Rectal smooth muscle tissue (tissue), 1 donor: ENCODE measurements around the gene MYO1B.

Experiments used
- H3K27ac ChIP-seq: one replicate; pipeline ENCODE4 v1.7.0; 2013; ENCODE audit warnings: low read depth, low read length, inconsistent platforms
- H3K27me3 ChIP-seq: one replicate; pipeline ENCODE4 v1.7.0; 2013; ENCODE audit warnings: low read length; ENCODE audit not compliant: control insufficient read depth, insufficient read depth
- H3K36me3 ChIP-seq: one replicate; pipeline ENCODE4 v1.7.0; 2013; ENCODE audit warnings: low read length; ENCODE audit not compliant: control insufficient read depth, insufficient read depth
- H3K4me1 ChIP-seq: one replicate; pipeline ENCODE4 v1.7.0; 2013; ENCODE audit warnings: low read length; ENCODE audit not compliant: control insufficient read depth, insufficient read depth
- H3K4me3 ChIP-seq: one replicate; pipeline ENCODE4 v1.7.0; 2013; ENCODE audit warnings: low read length
- H3K9ac ChIP-seq: one replicate; pipeline ENCODE4 v1.7.0; 2013; ENCODE audit warnings: low read length

MYO1B gene

GRCh38 chr2:191245046-191245868, at the start of gene MYO1B:
Gene MYO1B (plus strand): TSS chr2:191245404. CDS start chr2:191276896, 31,492 bp downstream.
- Histone ChIP-seq H3K4me1 (no peaks in the 10 kb centered on the region), H3K9ac (peak within 1 kb of the TSS; percentile 32), H3K4me3 (peak within 1 kb of the TSS; percentile 79), H3K36me3 (no peaks in the 10 kb centered on the region), H3K27ac (peak within 1 kb of the TSS; percentile 22), H3K27me3 (no peaks in the 10 kb centered on the region)

GRCh38 chr2:191197096-191197495, 48.1 kb upstream of the MYO1B start:
- Histone ChIP-seq H3K9ac (no peak overlapping the region), H3K4me3 (no peak overlapping the region), H3K27ac (no peak overlapping the region), H3K27me3 (no peaks in the 10 kb centered on the region), H3K36me3 (no peaks in the 10 kb centered on the region), H3K4me1 (no peaks in the 10 kb centered on the region)

- no peak overlapping the region for H3K4me3 ChIP-seq
- no peak overlapping the region for H3K27ac ChIP-seq
- H3K27me3 ChIP-seq: no peaks in the 10 kb centered on the region
- H3K4me1 ChIP-seq: no peaks in the 10 kb centered on the region
- H3K36me3 ChIP-seq: no peaks in the 10 kb centered on the region
- H3K9ac ChIP-seq: no peak overlapping the region
Observed at GRCh38 chr2:191198271-191198670, 46.9 kb upstream of the MYO1B start.

- Histone ChIP-seq H3K27ac (no peak overlapping the region), H3K4me1 (no peaks in the 10 kb centered on the region), H3K4me3 (no peak overlapping the region), H3K27me3 (no peaks in the 10 kb centered on the region), H3K36me3 (no peaks in the 10 kb centered on the region), H3K9ac (no peak overlapping the region)
Observed at GRCh38 chr2:191199929-191200512, 45.2 kb upstream of the MYO1B start.

GRCh38 chr2:191200910-191201309, 44.3 kb upstream of the MYO1B start:
- Histone ChIP-seq H3K27me3 (no peaks in the 10 kb centered on the region), H3K4me3 (no peak overlapping the region), H3K9ac (no peak overlapping the region), H3K36me3 (no peaks in the 10 kb centered on the region), H3K27ac (no peak overlapping the region), H3K4me1 (no peaks in the 10 kb centered on the region)

- no peak overlapping the region for H3K4me3 ChIP-seq
- no peaks in the 10 kb centered on the region for H3K4me1 ChIP-seq
- no peak overlapping the region for H3K27ac ChIP-seq
- H3K36me3 ChIP-seq: no peaks in the 10 kb centered on the region
- H3K27me3 ChIP-seq: no peaks in the 10 kb centered on the region
- H3K9ac ChIP-seq: no peak overlapping the region
Observed at GRCh38 chr2:191202209-191202721, 42.9 kb upstream of the MYO1B start.

GRCh38 chr2:191202881-191203397, 42.3 kb upstream of the MYO1B start:
- H3K4me3 ChIP-seq: no peak overlapping the region
- H3K27me3 ChIP-seq: no peaks in the 10 kb centered on the region
- H3K9ac ChIP-seq: no peak overlapping the region
- no peak overlapping the region for H3K27ac ChIP-seq
- H3K36me3 ChIP-seq: no peaks in the 10 kb centered on the region
- H3K4me1 ChIP-seq: no peaks in the 10 kb centered on the region

GRCh38 chr2:191204433-191204832, 40.8 kb upstream of the MYO1B start:
- H3K27me3 ChIP-seq: no peaks in the 10 kb centered on the region
- H3K27ac ChIP-seq: no peak overlapping the region
- no peaks in the 10 kb centered on the region for H3K36me3 ChIP-seq
- H3K4me1 ChIP-seq: no peaks in the 10 kb centered on the region
- H3K4me3 ChIP-seq: no peak overlapping the region
- no peak overlapping the region for H3K9ac ChIP-seq

GRCh38 chr2:191206613-191207471, 38.4 kb upstream of the MYO1B start:
- Histone ChIP-seq H3K4me1 (no peaks in the 10 kb centered on the region), H3K4me3 (no peak overlapping the region), H3K27me3 (no peaks in the 10 kb centered on the region), H3K27ac (no peak overlapping the region), H3K9ac (no peak overlapping the region), H3K36me3 (no peaks in the 10 kb centered on the region)

GRCh38 chr2:191209340-191209739, 35.9 kb upstream of the MYO1B start:
- H3K36me3 ChIP-seq: no peaks in the 10 kb centered on the region
- no peak overlapping the region for H3K9ac ChIP-seq
- no peaks in the 10 kb centered on the region for H3K4me1 ChIP-seq
- no peaks in the 10 kb centered on the region for H3K27me3 ChIP-seq
- no peak overlapping the region for H3K4me3 ChIP-seq
- no peak overlapping the region for H3K27ac ChIP-seq

- Histone ChIP-seq H3K36me3 (no peaks in the 10 kb centered on the region), H3K27ac (no peak overlapping the region), H3K4me3 (no peak overlapping the region), H3K9ac (no peak overlapping the region), H3K4me1 (no peaks in the 10 kb centered on the region), H3K27me3 (no peaks in the 10 kb centered on the region)
Observed at GRCh38 chr2:191212119-191212518, 33.1 kb upstream of the MYO1B start.

- no peaks in the 10 kb centered on the region for H3K27me3 ChIP-seq
- no peak overlapping the region for H3K4me3 ChIP-seq
- no peaks in the 10 kb centered on the region for H3K36me3 ChIP-seq
- no peaks in the 10 kb centered on the region for H3K4me1 ChIP-seq
- H3K9ac ChIP-seq: no peak overlapping the region
- H3K27ac ChIP-seq: no peak overlapping the region
Observed at GRCh38 chr2:191213333-191213732, 31.9 kb upstream of the MYO1B start.
